ENCODE data around the gene CDH24. TPM values are rescaled to one million over a fixed set of nuclear protein-coding genes. Genes with fewer than 3 reads are reported as not detected.
A peak's percentile ranks its signal among the peaks of the same experiment; 100 is the strongest.

Gene CDH24
- total and polyA plus RNA-seq, 2 of the 13 experiments (the other 11 are each of a cell fraction or from before 2014, with no cell fraction given) = 0.69 to 0.99 TPM

DNA sequence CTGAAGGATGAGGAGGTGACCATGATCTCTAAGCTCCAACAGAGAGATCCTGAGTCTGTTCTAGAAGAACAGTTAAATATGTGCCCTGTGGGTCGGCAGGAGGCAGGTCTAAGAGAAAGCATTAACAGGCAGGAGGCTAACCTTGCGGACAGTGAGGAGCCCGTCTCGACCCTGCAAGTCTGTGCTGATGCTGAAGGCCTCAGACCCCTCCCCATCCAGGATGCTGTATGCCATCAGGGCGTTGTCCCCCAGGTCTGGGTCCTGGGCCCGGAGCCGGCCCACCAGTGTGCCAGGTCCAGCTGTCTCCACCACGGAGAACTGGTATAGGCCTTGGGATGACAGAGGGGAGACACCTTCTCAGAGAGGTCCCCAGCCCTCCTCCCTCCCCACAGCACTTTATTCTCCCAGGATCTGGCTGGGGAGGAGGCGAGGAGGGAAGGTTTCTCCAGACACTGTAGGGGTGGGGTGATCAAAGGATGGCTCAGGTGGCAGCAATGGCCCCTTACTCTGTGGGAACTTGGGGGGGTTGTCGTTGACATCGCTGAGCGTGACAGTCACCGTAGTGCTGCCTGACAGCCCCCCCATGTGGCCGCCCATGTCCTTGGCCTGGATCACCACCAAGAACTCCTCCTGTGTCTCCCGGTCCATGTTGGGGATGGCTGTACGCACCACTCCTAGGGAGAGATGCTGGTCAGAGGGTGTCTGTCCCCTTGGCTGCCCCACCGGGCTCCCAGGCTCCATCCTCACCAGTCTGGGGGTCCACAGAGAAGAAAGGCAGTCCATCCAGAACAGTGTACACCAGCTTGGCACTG lies 3.1 kb downstream of the CDH24 start (continued):
- TF ChIP-seq ZNF275 (CRISPR knock-in tag; IDR thresholded peaks at IDR 0.05; ENCODE audit: borderline replicate concordance) = no peak
- peak; percentile 38 for TF ChIP-seq XRCC5 (optimal IDR thresholded peaks at IDR 0.05; ENCODE audit: low read length)
- TF ChIP-seq ZNF781 (CRISPR knock-in tag; IDR thresholded peaks at IDR 0.05; ENCODE audit: borderline replicate concordance, not compliant biosample characterization) = no peak
- no peak for TF ChIP-seq ZNF567 (CRISPR knock-in tag; IDR thresholded peaks at IDR 0.05; ENCODE audit: borderline replicate concordance)
- TF ChIP-seq MAFK (conservative IDR thresholded peaks at IDR 0.05 in 1 of 2, IDR thresholded peaks at IDR 0.05 in 1 of 2; ENCODE audit: low read length in 2 of 2) = no peak
- TF ChIP-seq TCF12 (IDR thresholded peaks at IDR 0.05) = no peak
- 0 out of 2 replicates have a peak, but pooled peaks have one; percentile 48 for TF ChIP-seq TCF12 (CRISPR knock-in tag; IDR thresholded peaks at IDR 0.05)
- 0 out of 2 replicates have a peak, but pooled peaks have one; percentile 3 for TF ChIP-seq PHF8 (CRISPR knock-in tag; IDR thresholded peaks at IDR 0.05)
- TF ChIP-seq PITX1 (CRISPR knock-in tag; IDR thresholded peaks at IDR 0.05) = 0 out of 2 replicates have a peak, but pooled peaks have one; percentile 50
- no peak for TF ChIP-seq PCBP2 (optimal IDR thresholded peaks at IDR 0.05; ENCODE audit: low read depth, low read length, poor library complexity, severe bottlenecking)
- 0 out of 2 replicates have a peak, but pooled peaks have one; percentile 40 for TF ChIP-seq ARHGAP35 (CRISPR knock-in tag; IDR thresholded peaks at IDR 0.05; ENCODE audit: borderline replicate concordance)
- TF ChIP-seq TBX2 (CRISPR knock-in tag; IDR thresholded peaks at IDR 0.05; ENCODE audit: borderline replicate concordance) = peak; percentile 45; the same call in 1 of the 2 replicates
- TF ChIP-seq MTF2 (CRISPR knock-in tag; IDR thresholded peaks at IDR 0.05; ENCODE audit: borderline replicate concordance) = no peak
- no peak for TF ChIP-seq TAF15 (IDR thresholded peaks at IDR 0.05; ENCODE audit: low read depth, low read length, poor library complexity, severe bottlenecking)
- TF ChIP-seq ZNF768 (CRISPR knock-in tag; IDR thresholded peaks at IDR 0.05) = peak; percentile 11; the same call in 1 of the 2 replicates
- no peak for TF ChIP-seq ZNF605 (CRISPR knock-in tag; IDR thresholded peaks at IDR 0.05)
- no peak for TF ChIP-seq FOXJ3 (CRISPR knock-in tag; IDR thresholded peaks at IDR 0.05; ENCODE audit: borderline replicate concordance)
- peak; percentile 29; the same call in 1 of the 2 replicates for TF ChIP-seq MXD4 (CRISPR knock-in tag; IDR thresholded peaks at IDR 0.05)
- no peak for TF ChIP-seq POLR2G (IDR thresholded peaks at IDR 0.05; ENCODE audit: low read depth, low read length)
- TF ChIP-seq ZBTB37 (CRISPR knock-in tag; IDR thresholded peaks at IDR 0.05) = no peak
- TF ChIP-seq, protein P1, sequence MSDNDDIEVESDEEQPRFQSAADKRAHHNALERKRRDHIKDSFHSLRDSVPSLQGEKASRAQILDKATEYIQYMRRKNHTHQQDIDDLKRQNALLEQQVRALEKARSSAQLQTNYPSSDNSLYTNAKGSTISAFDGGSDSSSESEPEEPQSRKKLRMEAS (IDR thresholded peaks at IDR 0.05) = no peak
- no peak for TF ChIP-seq ZNF235 (CRISPR knock-in tag; IDR thresholded peaks at IDR 0.05; ENCODE audit: borderline replicate concordance)
- TF ChIP-seq MTERF4 (CRISPR knock-in tag; IDR thresholded peaks at IDR 0.05) = no peak
- TF ChIP-seq RARA (CRISPR knock-in tag; IDR thresholded peaks at IDR 0.05) = no peak
- no peak for TF ChIP-seq RORA (CRISPR knock-in tag; IDR thresholded peaks at IDR 0.05)
- TF ChIP-seq ZNF891 (CRISPR knock-in tag; IDR thresholded peaks at IDR 0.05) = 0 out of 2 replicates have a peak, but pooled peaks have one; percentile 43
- TF ChIP-seq SALL1 (CRISPR knock-in tag; IDR thresholded peaks at IDR 0.05) = peak; percentile 28; the same call in 1 of the 2 replicates
